VCaP (cell line): Measurements from ENCODE around the gene LCP2.
"Not testable (repeated sequence)": the region's sequence is repeated elsewhere in the genome, so short reads cannot be mapped to it uniquely, and the experiment has no call there.

Experiments used
- H3K27ac ChIP-seq: fragments of 450-650 bp; 2 replicates; pipeline ENCODE4 v1.5.1; 2017
- TF ChIP-seq, protein P1 (sequence below): fragments of 450-650 bp; conservative IDR thresholded peaks from 2 replicates; pipeline ENCODE4 v1.5.1; 2017; ENCODE audit warnings: mild to moderate bottlenecking, moderate library complexity

The LCP2 gene

DNA sequence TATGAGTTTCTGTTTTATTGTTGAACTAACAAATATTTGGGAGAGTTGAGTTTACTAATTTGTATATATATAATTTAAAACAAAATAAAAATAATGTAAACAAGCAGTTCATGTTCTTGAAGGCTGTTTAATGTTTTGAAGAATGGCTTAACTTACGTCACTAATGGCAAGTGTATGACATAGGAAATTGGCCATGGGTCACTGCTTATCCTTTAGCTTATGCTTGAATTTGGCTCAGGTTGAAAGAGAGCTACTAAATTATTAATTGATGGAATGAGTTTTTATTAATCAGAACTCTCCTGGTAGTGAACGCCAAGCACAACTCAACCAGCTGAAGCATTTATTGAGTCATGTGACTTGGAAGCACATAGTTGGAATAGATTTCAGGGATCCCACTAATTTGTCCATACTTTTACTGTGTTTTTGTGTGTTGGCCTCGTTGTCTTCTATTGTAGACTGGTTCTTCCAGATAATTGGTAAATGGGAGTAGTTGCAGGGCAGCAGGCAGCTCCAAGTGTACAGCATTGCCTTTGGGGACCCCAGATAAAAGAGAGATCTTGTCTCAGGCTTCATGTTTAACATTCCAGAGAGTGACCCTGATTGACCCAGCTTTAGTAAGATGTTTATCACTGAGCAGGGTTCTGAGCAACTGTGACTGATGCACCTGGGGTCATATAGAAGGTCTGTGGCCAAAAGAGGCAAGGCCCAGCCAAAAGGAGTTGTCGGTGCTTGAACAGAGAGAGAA lies 51.3 kb downstream of the LCP2 start:
- TF ChIP-seq, protein P1, sequence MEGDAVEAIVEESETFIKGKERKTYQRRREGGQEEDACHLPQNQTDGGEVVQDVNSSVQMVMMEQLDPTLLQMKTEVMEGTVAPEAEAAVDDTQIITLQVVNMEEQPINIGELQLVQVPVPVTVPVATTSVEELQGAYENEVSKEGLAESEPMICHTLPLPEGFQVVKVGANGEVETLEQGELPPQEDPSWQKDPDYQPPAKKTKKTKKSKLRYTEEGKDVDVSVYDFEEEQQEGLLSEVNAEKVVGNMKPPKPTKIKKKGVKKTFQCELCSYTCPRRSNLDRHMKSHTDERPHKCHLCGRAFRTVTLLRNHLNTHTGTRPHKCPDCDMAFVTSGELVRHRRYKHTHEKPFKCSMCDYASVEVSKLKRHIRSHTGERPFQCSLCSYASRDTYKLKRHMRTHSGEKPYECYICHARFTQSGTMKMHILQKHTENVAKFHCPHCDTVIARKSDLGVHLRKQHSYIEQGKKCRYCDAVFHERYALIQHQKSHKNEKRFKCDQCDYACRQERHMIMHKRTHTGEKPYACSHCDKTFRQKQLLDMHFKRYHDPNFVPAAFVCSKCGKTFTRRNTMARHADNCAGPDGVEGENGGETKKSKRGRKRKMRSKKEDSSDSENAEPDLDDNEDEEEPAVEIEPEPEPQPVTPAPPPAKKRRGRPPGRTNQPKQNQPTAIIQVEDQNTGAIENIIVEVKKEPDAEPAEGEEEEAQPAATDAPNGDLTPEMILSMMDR, result no peak

DNA sequence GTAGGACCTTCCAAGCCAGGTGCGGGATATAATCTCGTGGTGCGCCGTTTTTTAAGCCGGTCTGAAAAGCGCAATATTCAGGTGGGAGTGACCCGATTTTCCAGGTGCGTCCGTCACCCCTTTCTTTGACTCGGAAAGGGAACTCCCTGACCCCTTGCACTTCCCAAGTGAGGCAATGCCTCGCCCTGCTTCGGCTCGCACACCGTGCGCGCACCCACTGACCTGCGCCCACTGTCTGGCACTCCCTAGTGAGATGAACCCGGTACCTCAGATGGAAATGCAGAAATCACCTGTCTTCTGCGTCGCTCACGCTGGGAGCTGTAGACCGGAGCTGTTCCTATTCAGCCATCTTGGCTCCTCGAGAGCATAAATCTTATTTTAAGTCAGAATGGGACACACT lies 52.1 kb downstream of the LCP2 start:
- not testable (repeated sequence) for H3K27ac ChIP-seq

More for the DNA sequence above, 51.3 kb downstream of the LCP2 start:
- no peak overlapping the region for H3K27ac ChIP-seq

DNA sequence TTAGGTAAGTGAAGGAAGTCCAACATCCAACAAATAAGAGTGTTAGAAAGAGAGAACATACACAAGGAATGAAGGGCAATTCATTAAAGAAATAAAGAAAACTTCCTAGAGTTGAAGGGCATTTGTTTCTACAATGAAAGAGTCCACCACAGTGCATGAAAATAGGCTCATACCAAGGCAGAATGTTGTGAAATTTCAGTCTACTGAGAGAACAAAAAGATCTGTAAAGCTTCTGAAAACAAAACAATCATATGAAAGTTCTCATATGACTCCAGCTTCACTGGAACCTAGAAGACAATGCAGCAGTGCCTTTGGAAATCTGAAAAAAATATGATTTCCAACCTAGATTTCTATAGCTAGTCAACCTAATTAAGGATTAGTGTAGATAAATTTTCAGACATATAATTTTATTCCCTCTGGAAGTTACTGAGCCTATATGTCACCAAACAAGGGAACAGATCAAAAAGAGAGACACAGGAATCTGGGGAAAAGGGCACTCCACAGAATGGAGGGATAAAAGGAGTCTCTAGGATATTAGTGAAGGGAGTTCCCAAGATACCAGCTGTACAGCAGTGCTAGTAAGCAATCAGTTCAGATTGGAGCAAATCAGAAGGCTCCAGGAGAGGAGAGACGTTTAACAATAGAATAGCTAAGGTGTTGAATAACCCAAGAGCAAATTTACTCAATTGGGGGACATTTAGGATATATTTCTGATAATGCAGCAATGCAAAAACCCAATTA lies 59.0 kb downstream of the LCP2 start:
- H3K27ac ChIP-seq, result no peak overlapping the region
- TF ChIP-seq, protein P1, result no peak

DNA sequence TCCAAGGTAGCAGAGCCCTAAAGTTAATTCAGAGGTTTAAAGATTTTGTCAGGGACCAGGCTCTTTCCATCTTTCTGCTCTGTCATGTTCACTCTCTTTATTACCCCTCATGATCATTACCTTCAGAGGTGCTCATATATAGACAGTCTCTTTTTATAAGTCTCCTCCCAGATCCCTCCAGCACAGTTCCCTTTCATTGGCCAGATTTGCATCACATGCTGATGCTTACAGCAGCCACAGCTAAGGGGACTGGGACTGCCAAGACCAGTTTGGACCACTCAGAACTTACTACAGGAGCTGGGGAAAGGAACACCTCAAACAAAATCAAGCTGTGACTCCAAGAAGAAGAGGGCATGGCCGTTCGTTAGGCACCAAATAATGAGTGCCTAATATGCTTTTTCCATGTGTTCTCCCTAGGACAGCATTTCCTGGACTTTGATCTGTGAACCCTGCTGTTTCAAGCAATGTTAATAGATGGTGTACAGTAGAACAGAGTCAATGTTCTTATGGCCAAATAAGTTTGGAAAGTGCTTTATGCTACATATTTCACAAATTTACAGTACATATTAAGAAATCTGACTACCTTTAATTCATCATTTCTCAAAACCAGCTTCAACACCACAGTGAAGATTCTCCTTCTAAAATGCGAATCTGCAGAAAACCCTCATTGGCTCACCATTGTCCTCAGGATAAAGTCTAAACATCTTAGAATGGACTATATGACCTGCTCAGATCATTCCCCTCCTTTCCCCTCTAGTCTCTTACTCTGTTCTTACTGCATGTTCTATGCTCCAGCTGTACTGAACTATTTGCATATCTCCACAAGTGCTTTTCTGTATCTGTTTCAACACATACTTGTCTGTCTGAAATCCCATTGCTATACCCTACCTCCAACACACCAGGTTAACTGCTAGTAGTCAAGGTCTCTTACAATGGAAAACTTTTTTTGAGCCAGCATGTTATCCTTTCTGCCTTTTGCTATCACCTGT lies 61.4 kb downstream of the LCP2 start:
- no peak overlapping the region for H3K27ac ChIP-seq
- TF ChIP-seq, protein P1, result no peak

GRCh38 chr5:170233358-170233892 lies 64.2 kb downstream of the LCP2 start:
- TF ChIP-seq, protein P1, result no peak
- no peak overlapping the region for H3K27ac ChIP-seq

DNA sequence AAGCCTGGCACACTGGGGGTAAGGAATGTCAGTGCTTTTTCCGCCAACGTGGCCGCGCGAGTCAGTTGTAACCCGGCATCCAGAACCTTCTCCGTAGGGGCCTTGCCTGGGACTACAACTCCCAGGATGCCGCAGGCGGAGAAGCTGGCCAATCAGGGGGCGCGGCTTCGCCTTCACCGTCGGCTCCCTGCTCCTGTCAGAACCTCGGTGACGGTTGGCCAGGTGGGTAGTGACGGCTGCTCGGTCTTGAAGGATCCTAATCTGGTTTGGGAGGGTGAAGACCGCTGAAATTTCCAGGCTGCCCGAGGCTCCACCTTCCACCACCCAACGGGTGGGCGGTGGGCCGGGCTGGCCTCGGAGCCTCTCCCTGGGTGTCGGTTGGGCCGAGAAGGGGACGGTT lies 64.8 kb downstream of the LCP2 start, which contains the start of gene C5orf58:
Gene C5orf58 (plus strand): TSS at position 200 of the 400 bp plus-strand sequence. CDS start 1,992 bp downstream, outside the sequence.
- H3K27ac ChIP-seq, result no peak within 1 kb of the TSS
- TF ChIP-seq, protein P1, result no peak

DNA sequence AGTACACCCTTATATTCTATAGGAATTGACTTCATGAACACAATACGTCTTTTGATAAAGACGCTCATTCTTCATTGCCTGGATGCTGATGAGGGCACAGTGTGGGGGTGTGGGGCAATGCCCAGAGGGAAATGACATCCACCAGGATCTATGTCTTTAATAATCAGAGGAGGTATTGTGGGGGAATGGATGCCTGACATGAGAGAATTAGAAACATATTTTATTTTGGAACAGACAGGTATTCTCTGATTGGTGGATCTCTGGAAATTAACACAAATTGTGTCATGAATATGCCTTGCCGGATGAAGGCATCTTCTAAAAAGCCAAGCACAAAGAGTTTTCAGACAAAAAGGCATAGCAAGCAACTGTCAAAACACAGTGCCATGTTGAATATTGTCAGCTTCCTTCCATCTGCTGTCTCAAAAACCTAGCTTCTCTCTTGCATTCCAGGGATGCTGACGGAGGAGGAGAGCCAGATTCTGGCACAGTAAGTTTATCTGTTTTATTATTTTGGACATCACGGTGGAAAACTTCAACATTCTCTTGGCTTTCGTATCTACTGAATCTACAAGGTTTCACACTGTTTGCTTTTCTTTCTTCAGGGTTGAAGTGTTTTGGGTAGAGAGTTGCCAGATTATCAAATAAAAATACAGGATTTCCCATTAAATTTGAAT lies 68.7 kb downstream of the LCP2 start:
- TF ChIP-seq, protein P1, result no peak
- no peak overlapping the region for H3K27ac ChIP-seq
